HG03175 (cell line): ENCODE measurements around the gene MTF2.
A peak's percentile ranks its signal among the peaks of the same experiment; 100 is the strongest.

Experiments used
- ATAC-seq: cut with Tn5 transposase; IDR thresholded peaks from one replicate; pipeline ENCODE4 v1.9.1; 2021; ENCODE audit warnings: mild to moderate bottlenecking, moderate library complexity; ENCODE audit not compliant: unreplicated experiment

The MTF2 gene

DNA sequence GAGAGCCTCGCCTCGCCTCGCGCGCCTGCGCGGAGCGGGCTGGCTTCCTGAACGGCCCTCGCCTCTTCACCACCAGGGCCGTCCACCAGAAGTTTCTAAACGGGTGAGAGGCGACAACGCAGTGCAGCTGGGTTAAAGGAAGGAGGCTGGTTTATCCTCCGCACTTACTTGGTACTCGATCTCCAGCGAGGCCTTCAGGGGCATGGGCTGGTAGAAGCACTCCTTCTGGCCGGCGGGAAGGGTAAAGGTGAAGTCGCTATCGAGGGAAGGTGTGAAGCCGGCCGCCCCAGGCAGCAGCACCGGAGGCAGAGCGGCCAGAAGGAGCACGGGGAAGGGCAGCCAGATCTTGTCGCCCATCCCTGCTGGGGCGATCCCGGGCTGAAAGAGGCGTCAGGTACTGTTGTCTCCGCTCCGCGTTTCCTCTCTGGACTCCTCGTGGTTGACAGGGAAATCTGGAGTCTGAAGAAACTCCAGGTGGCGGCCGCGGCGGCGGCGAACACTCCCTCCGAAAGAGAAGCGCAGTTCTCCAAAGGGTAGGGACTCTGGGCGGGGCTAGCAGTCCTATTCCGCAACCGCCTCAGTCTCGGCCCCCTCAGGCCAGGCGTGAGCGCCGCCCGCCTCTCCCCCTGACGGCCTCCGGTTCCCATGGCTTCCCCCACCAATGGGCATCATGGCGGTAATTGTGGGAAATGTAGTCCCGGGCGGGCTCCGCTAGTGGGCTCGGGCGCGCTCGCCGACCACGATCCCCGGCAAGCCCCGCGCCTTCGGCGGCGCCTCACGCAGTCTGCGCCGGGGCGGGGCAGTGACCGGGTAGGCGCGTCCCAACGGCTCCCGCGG lies 101.0 kb downstream of the MTF2 start, which contains the start of gene TMED5:
TSS of gene TMED5 (minus strand) at position 528 of the 837 bp plus-strand sequence. CDS start at position 357, 171 bp downstream.
- peak; percentile 82 for ATAC-seq

DNA sequence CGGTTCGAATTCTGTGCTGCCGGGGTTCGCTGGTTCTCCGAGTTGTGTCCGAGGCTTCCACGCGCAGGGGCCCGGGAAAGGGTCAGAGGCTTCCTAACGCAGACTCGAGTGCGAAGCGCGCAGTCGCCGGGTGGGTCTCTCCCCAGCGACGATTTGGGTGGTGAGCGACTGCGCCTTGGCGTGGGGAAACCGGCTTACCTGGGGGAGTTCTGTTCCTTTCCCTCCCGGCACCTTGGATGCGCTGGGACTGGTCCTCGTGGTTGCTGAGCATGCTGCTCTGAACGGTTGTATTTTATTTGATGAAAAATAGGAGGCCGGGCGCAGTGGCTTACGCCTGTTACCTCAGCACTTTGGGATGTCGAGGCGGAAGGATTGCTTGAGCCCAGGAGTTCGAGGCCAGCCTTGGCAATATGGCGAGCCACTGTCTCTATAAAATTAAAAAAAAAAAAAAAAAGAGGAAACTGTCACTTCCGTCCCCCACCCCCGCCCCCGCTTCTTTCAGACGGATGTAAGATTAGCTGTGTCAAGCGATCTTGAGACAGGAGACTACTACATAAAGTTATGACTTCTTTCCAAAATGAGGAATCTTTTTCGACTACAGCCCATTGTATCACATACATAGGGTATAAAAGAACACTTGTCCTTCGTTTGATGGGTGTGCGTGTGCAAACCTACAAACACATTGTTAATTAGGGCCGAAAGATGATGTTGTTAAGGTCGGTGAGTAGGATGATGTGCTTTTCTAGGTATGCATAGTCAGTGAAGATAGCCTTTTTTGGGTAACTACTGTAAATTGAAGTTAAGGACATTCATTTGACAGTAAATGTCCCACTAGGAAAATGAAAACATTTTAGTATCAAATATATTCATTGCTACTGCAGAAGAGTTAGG lies 101.9 kb downstream of the MTF2 start, which contains the start of gene CCDC18:
TSS of gene CCDC18 (plus strand) at position 2 of the 891 bp plus-strand sequence. CDS start 2,638 bp downstream, outside the sequence.
- ATAC-seq = peak; percentile 16

DNA sequence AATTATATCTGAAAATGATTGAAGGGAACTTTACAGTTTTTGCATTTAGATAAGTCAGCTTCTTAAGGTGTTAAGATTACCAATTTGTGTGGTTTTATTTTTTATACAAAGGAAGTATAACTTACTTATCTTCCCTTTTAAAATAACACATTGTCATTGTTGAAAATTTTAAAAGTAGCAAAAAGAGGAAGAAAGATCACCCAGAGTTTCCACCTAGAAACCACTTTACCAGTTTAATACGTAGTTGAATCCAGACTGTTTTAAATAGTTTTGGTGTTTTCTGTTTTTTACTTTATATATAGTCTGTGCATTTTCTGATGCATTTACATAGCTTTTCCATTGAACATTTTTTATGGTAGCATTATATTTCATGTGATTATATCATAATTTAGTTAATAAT lies 107.6 kb downstream of the MTF2 start:
- no peak for ATAC-seq
